ENCODE measurements around the gene FOXO3.

FOXO3 gene

DNA sequence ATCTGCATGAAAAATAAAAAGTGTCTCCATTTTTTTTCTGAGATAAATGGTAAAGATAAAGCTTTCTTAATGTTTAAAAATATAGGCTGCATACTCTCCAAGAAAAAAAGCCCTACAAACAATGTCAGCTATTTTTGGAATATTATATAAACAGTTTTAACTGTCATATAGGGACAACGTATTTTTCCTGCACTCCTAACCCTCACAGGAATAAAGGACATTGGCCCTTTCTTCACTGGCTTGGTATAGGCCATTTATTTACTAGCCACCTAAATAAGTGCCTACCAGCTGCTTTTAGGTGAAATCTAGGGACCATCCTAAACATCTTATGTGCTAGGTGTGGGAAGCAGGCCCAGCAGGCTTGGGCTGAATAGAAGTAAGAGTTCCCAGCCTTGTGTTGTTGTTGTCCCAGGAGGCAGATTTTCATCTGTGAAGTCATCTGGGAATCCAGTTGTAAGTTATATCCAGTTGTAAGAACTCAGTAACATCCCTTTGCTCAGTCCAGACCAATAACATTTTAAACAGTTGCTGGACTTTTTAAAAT is 21.3 kb downstream of the FOXO3 start:
- H3K4me3 ChIP-seq (ENCODE audit: low read length), result no peak overlapping the region
- TF ChIP-seq, protein P1, sequence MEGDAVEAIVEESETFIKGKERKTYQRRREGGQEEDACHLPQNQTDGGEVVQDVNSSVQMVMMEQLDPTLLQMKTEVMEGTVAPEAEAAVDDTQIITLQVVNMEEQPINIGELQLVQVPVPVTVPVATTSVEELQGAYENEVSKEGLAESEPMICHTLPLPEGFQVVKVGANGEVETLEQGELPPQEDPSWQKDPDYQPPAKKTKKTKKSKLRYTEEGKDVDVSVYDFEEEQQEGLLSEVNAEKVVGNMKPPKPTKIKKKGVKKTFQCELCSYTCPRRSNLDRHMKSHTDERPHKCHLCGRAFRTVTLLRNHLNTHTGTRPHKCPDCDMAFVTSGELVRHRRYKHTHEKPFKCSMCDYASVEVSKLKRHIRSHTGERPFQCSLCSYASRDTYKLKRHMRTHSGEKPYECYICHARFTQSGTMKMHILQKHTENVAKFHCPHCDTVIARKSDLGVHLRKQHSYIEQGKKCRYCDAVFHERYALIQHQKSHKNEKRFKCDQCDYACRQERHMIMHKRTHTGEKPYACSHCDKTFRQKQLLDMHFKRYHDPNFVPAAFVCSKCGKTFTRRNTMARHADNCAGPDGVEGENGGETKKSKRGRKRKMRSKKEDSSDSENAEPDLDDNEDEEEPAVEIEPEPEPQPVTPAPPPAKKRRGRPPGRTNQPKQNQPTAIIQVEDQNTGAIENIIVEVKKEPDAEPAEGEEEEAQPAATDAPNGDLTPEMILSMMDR (IDR thresholded peaks at IDR 0.05; ENCODE audit: insufficient read depth, low read depth, low read length, missing control alignments), result no peak
- no peak for DNase-seq (ENCODE audit: low read depth)

DNA sequence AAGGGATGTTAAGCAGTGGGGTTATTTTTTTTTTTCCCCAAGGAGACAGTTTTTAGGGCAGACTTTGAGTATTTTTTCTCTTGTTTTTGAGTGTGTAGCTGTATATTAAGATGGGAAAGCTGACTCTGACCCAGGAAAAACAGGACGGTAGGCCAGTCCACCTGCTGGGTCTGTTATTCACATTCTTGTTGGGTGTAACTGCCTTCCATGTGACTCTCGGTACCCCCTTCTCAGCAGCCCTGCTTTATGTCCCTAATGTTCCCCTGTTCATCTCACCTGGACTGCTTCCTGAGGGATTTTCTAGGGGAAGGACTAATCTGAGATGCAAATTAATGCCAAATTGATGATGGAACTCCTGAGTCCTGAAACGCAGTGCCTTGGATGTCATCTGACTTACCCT is 21.9 kb downstream of the FOXO3 start:
- DNase-seq (ENCODE audit: low read depth), result no peak
- H3K4me3 ChIP-seq (ENCODE audit: low read length), result no peak overlapping the region
- TF ChIP-seq, protein P1 (IDR thresholded peaks at IDR 0.05; ENCODE audit: insufficient read depth, low read depth, low read length, missing control alignments), result no peak

DNA sequence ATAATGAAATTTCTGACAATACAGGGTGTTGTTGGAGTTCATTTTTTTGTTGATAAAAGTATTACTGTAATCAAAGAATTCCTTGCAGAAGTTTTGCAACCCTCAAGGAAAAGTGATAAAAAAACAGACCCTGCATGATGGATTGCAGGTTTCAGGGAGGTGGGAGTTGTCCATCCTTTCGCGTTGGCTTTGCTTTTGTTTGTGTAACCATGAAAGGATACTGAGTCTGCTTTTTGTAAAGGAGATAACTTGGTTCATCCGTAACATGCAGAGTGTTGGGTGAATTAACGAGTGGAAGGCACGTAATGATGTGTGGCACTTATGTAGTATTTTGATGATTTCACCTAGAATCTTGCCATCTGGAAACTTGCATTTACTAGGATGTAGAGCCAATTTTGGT is 23.6 kb downstream of the FOXO3 start:
- no peak for DNase-seq (ENCODE audit: low read depth)
- TF ChIP-seq, protein P1 (IDR thresholded peaks at IDR 0.05; ENCODE audit: insufficient read depth, low read depth, low read length, missing control alignments), result no peak
- H3K4me3 ChIP-seq (ENCODE audit: low read length), result no peak overlapping the region

DNA sequence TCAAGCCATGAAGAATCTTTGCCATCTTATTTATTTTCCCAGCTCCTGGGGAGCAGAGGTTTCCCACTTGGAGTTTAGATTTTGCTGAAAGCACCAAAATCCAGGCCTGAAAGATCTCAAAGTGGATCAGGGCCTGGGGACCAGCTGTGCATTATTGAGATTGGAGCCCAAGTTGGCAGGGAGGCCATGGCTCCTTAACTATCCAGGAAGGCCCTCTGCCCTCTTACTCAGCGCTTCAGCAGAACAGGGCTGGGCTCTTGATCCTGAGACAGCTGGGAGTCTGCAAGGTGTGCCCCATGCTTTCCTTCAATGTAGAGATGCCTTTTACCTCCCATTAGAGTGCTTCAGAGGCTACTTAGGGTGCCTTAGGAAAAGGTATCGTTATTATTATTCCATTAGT is 24.6 kb downstream of the FOXO3 start:
- TF ChIP-seq, protein P1 (IDR thresholded peaks at IDR 0.05; ENCODE audit: insufficient read depth, low read depth, low read length, missing control alignments), result no peak
- no peak for DNase-seq (ENCODE audit: low read depth)
- no peak overlapping the region for H3K4me3 ChIP-seq (ENCODE audit: low read length)

DNA sequence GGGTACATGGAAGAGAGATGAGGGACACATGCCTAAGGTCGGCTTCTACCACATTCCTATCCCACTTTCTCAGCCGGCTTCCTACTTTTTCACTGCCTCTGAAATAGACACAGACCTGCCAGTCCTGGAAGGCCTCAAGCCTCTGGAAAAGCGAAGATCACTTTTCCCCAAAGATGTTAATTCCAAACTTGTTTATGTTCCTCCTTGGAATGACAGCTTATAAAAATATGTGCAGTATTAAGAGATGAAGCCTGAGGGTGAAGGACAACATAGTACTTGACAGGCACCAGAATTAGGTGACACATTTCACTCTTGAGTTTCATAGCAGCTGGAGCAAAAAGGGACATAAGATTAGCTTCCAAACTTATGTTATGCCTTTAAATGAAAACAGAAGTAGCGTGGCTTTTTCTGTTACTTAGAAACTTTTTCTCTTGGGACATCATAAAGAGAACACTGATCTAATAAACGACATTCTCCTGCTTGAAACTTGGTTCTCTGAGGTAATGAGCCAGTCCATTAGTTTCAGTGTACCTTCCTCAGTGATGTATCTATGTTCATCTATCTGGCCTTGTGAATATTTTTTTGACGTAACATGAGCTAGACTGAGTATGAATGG is 25.3 kb downstream of the FOXO3 start:
- TF ChIP-seq, protein P1 (IDR thresholded peaks at IDR 0.05; ENCODE audit: insufficient read depth, low read depth, low read length, missing control alignments), result no peak
- DNase-seq (ENCODE audit: low read depth), result no peak
- no peak overlapping the region for H3K4me3 ChIP-seq (ENCODE audit: low read length)

DNA sequence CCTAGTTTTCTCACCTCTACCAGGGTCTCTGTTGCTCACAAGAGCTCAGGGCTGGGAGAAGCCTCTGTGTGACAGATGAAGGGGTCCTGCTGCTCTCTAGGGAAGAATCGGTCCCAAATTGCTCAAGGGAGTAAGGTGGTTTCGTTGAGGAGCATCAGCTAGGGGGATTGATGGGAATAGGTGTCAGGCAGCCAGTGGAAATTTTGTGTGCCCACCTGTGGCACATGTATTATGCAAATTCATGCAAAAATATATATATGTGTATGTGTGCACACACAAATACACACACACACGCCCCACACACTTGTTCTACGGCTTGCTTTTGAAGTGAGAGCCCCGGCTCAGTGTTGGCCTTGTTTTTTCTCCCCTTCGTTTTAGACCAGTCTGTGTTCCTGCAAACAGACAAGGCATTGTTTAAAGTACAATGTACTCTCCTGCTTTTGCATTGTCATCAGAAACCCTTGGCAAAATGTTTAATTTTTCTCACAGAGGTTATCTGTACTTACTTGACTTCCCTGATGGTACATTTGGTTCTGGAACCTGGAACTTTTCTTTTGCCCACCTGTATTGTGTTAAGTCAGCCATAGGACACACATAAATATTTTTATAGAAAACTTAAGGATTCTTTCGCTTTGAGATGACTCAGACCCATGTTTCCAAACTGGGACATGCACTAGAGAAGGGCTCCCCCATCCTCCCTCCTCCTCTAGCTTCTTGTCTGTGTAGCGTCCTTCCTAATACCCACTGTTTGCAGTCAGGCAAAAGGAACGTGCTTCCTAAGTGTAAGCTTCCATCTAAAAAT is 26.7 kb downstream of the FOXO3 start:
- DNase-seq (ENCODE audit: low read depth), result peak; percentile 67
- no peak overlapping the region for H3K4me3 ChIP-seq (ENCODE audit: low read length)
- TF ChIP-seq, protein P1 (IDR thresholded peaks at IDR 0.05; ENCODE audit: insufficient read depth, low read depth, low read length, missing control alignments), result no peak
